NCI-H1436 (cell line): ENCODE measurements around the gene PTPN11.
"Not testable (repeated sequence)": the region's sequence is repeated elsewhere in the genome, so short reads cannot be mapped to it uniquely, and the experiment has no call there.

Experiments used
- DNase-seq: peaks from one replicate; lab custom pipeline; 2025; lab: John Stamatoyannopoulos, UW

The PTPN11 gene

GRCh38 chr12:112418608-112419296 is at the start of gene PTPN11:
TSS of gene PTPN11 (plus strand) at chr12:112418947. CDS start at chr12:112419112, 165 bp downstream.
- peak; percentile 66 for DNase-seq

DNA sequence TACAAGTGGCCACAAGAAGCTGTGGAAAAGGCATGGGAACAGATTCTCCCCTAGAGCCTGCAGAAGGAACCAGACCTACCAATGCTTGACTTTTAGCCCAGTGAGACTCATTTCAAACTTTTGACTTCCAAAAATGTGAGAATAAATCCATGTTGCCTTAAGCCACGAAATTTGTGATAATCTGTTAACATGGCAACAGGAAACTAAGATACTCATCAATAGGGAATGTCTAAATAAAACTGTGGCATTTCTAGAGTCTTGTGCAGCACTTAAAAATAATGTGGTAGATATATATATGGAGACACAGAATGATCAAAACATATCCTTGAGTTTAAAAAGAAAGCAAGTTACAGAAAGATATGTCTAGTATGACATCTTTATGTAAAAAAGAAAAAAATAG is 48.5 kb upstream of the PTPN11 start:
- DNase-seq: no peak

DNA sequence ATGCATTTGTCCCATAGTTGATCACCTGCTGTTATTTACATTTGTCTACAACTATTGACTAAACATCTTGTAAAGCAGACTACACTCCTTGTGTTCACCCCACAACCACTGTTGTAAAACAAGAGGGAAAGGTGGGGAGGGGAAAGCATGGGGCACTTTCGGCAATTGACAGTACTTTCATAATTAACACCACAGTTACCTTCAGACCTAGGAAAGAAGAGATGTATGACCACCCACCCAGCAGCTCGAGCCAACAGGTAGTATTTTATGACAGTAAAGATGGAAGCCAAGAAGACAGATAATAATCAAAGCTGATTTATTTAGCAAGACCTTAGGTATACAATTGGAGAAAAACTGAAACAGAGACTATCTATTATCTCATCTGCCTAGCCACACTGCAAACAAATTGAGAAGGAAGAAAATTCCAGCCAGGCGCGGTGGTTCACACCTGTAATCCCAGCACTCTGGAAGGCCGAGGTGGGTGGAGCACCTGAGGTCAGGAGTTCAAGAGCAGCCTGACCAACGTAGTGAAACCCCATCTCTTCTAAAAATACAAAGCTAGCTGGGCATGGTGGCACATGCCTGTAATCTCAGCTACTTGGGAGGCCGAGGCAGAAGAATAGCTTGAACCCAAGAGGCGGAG is 47.8 kb upstream of the PTPN11 start:
- DNase-seq: no peak

DNA sequence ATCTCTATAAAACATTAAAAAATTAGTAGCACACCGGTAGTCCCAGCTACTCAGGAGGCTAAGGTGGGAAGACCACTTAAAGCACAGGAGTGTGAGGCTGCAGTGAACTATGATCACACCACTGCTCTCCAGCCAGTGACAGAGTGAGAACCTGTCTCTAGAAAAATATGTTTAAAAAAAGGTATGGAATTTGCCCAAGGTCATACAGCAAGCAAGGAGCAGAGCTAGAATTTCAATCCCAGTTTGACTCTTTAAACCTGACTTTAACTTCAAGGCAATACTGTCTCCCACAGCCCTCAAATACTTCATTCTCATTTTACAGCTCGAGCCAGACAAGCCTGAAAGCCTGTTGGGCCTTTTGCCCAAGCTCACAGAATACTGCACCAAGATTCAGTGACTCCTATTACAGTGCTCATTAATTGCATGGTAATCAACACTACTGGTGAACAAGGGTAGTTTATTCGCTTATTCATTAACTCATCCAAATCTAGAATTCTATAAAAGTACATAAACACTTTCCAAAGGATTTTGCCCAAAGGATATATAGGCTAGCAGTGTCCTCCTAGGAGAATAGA is 44.5 kb upstream of the PTPN11 start:
- no peak for DNase-seq

DNA sequence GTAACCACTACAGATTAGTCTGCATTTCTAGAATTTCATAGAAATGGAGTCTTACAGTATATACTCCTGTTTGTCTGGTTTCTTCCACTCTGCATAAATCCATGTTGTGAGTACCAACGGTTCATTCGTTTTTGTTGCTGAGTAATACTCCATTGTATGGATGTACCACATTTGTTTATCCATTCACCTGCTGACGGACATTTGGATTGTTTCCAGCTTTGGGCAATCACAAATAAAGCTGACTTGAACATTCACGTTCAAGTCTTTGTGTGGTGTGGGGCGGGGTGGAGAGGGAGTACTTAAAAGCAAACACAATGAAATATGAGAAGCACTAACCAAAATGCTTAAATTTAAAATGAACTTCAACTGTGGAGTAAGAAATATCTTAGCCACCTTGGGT is 43.6 kb upstream of the PTPN11 start:
- DNase-seq: no peak

- DNase-seq: no peak
Observed at GRCh38 chr12:112380663-112381405, 37.9 kb upstream of the PTPN11 start.

- DNase-seq: no peak
Observed at GRCh38 chr12:112381406-112381882, 37.3 kb upstream of the PTPN11 start.

GRCh38 chr12:112381883-112382796 is 36.6 kb upstream of the PTPN11 start, which contains the start of gene HECTD4:
TSS of gene HECTD4 (minus strand) at chr12:112382431. CDS start at chr12:112382128, 303 bp downstream.
- DNase-seq: peak; percentile 86

GRCh38 chr12:112382866-112383265 is 35.9 kb upstream of the PTPN11 start:
- no peak for DNase-seq

DNA sequence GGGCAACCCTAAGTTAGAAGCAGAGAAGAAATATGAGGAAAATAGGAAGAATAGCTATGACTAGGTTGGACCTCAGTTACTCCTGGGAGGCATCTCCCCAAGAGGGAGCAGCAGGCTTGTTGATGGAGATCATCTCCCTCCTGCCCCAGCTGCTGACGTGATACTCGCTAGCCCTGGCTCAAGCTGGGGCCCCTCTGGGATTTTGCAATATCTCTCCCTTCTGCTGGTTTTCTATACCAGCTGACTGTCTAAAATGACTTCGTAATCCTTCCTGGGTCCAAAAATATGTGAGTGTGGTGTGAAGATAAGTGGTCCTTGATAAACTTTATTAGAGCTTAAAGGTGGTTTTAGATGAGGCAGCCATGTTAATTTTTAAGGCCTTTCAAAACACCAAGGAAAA is 32.0 kb upstream of the PTPN11 start:
- no peak for DNase-seq

DNA sequence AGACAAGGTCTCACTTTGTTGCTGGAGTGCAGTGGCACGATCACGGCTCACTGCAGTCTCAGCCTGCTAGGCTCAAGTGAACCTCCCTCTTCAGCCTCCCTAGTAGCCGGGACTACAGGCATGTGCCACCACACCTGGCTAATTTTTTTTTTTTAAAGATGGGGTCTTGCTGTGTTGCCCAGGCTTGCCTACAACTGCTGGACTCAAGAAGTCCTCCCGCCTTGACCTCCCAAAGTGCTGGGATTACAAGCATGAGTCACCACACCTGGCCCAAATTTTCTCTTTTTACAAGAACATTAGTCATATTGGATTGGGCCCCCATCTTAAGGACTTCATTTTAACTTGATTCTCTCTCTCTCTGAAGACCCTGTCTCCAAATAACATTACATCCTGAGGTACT is 29.5 kb upstream of the PTPN11 start:
- DNase-seq: no peak

GRCh38 chr12:112389922-112390654 is 28.7 kb upstream of the PTPN11 start:
- not testable (repeated sequence) for DNase-seq

DNA sequence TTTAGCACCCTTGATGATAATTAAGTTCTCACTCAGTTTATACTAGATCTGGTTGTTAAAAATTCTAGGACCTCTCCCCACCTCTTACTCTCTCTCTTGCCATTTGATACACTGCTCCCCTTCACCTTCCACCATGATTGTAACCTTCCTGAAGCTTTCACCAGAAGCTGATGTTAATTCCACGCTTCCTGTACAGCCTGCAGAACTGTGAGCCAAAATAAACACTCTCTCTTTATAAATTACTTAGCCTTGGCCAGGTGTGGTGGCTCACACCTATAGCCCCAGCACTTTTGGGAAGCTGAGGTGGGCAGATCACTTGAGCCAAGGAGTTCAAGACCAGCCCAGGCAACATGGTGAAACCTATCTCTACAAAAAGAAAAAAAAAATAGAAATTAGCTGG is 25.4 kb upstream of the PTPN11 start:
- DNase-seq: no peak

- no peak for DNase-seq
Observed at GRCh38 chr12:112401054-112401453, 17.7 kb upstream of the PTPN11 start.

GRCh38 chr12:112401903-112402498 is 16.7 kb upstream of the PTPN11 start:
- DNase-seq: no peak

DNA sequence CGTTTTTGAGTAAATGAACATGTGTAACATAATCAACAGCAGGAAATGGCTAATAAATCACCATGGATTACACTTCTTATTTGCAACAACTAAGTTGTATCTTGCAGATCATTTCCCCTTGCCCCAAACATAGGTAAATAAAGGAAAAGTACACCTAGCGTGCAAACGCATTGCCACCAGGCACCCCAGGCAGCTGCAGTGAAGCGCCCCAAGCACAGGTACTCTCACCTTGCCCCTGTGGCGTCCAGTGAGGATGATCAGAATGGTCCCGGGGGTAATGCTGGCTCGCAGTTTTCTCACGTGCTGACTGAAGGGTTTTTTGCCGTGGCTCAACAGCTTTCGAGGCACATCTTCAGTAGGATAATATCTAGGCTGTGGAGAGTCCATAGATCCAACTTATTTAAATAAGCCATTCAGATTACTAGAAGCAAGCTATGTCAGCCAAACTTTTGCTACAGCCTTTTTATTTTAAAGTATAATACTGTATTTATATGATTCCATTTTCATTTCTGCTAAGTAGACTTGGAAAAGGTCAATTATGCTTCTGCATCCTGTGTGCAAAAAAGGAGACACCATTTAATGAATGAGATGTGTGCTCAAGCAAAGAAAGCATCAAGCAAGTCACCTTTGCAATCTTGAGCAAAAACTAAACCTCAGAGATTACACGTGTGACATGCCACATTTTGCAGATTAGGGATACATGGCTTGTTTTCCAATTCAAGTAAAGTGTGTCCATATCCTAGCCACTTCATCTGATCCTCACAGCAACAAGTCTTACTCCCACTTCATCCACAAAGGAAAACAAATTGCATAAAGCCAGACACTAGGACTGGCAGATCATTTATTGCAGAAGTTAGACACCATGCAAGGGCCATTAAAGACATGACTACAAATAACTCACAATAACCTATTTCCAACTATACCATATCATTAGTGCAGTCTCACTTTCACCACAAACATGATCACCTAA is 11.9 kb upstream of the PTPN11 start:
- no peak for DNase-seq

DNA sequence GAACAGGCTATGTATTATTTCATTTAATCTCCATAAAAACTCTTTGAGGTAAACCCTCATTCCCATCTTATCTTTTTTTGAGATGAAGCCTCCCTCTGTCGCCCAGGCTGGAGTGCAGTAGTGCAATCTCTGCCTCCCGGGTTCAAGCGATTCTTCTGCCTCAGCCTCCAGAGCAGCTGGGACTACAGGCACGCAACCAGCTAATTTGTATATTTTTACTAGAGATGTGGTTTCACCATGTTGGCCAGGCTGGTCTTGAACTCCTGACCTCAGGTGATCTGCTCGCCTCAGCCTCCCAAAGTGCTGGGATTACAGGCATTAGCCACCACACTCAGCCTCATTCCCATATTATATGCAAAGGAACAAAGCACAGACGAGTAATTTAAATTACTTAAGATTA is 11.1 kb upstream of the PTPN11 start:
- not testable (repeated sequence) for DNase-seq

DNA sequence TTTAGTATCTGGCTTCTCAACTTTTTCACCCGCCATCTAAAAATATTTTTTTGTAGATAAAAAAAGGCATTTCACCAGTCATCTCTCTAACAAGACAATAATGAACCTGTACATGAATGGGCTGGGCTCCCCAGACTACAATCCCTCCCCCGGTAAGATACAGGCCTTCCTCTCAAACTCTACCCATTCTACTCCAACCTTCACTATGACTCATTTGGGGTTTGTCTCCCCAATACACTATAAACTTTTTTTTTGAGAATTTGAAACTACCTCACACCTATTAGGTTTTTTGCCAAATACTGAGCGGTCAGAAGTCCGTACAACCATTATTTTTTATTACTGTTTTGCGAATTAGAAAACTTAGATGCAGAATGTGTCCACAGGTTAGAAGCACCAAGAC is 10.1 kb upstream of the PTPN11 start:
- no peak for DNase-seq
